GM03348 (cell line): ENCODE data around the gene GLT1D1.

ENCODE experiments used
- DNase-seq: peaks from one replicate; pipeline ENCODE4 v3.0.0; 2012; ENCODE audit warnings: low spot score

Gene GLT1D1

GRCh38 chr12:128856035-128856790 is 2.9 kb downstream of the GLT1D1 start:
- no peak for DNase-seq

GRCh38 chr12:128856791-128857078 is 3.5 kb downstream of the GLT1D1 start:
- no peak for DNase-seq

- no peak for DNase-seq
Measured at GRCh38 chr12:128857133-128857763, 4.0 kb downstream of the GLT1D1 start.

- no peak for DNase-seq
Measured at GRCh38 chr12:128859311-128859710, 6.0 kb downstream of the GLT1D1 start.

GRCh38 chr12:128861226-128862016 is 8.1 kb downstream of the GLT1D1 start:
- no peak for DNase-seq

GRCh38 chr12:128863957-128864356 is 10.7 kb downstream of the GLT1D1 start:
- no peak for DNase-seq

GRCh38 chr12:128864516-128865186 is 11.4 kb downstream of the GLT1D1 start:
- DNase-seq = no peak

- DNase-seq = no peak
Measured at GRCh38 chr12:128867466-128867865, 14.2 kb downstream of the GLT1D1 start.

- no peak for DNase-seq
Measured at GRCh38 chr12:128871516-128871892, 18.2 kb downstream of the GLT1D1 start.

GRCh38 chr12:128872303-128872702 is 19.0 kb downstream of the GLT1D1 start:
- DNase-seq = no peak

GRCh38 chr12:128876559-128876958 is 23.3 kb downstream of the GLT1D1 start:
- no peak for DNase-seq

GRCh38 chr12:128879898-128880764 is 26.9 kb downstream of the GLT1D1 start:
- no peak for DNase-seq

GRCh38 chr12:128891856-128892255 is 38.6 kb downstream of the GLT1D1 start:
- DNase-seq = no peak

GRCh38 chr12:128903236-128903635 is 50.0 kb downstream of the GLT1D1 start:
- no peak for DNase-seq

- DNase-seq = no peak
Measured at GRCh38 chr12:128905003-128905544, 51.8 kb downstream of the GLT1D1 start.

- DNase-seq = no peak
Measured at GRCh38 chr12:128906485-128907137, 53.3 kb downstream of the GLT1D1 start.

- DNase-seq = no peak
Measured at GRCh38 chr12:128908254-128908653, 55.0 kb downstream of the GLT1D1 start.

- DNase-seq = no peak
Measured at GRCh38 chr12:128909653-128910052, 56.4 kb downstream of the GLT1D1 start.

- no peak for DNase-seq
Measured at GRCh38 chr12:128910629-128911028, 57.4 kb downstream of the GLT1D1 start.

- no peak for DNase-seq
Measured at GRCh38 chr12:128911861-128912260, 58.6 kb downstream of the GLT1D1 start.
